Measurements from ENCODE around the gene PLEKHD1. TPM values are rescaled to one million over a fixed set of nuclear protein-coding genes. Genes with fewer than 3 reads are reported as not detected.

PLEKHD1 gene
- total RNA-seq, 1 experiment from 2014 or later = 1.2 TPM

DNA sequence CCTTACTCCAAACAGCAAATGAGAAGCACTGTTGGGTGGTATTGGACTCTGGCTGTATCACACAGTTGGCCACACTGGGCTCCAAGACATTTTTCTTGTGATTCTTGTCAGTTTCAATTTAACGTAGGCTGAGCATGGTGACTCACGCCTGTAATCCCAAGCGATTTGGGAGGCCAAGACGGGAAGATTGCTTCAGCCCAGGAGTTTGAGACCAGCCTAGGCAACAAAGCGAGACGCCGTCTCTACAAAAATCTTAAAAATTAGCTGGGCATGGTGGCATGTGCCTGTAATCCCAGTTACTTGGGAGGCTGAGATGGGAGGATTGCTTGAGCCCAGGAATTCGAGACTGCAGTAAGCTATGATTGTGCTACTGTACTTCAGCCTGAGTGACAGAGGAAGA lies 35.3 kb upstream of the PLEKHD1 start:
- no TSS peak for BruUV-seq (replicated peaks)
- ChIA-PET RAD21 (ENCODE audit: low non-redundant PET in 1 of 2, low total read pairs in 2 of 2, uncharacterized antibody in 2 of 2, unreplicated experiment in 2 of 2) (no interaction called here), POLR2A (no interaction called here)

DNA sequence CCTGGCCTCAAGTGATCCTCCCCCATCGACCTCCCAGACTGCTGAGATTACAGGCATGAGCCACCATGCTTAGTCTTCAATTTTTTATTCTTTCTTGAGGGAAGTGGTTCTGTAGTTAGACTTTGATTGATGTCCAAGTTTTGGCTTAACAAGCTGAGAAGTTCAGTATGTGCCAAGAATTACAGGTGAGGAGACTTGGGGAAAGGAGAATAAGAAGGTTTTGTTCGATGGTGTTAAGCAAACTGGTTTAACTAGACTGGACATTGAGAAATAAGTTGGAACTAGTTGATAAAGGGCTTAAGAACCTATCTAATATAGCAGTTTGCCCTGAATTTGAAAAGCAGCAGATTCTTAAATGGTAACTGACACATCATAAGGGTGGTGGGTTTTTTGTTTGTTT lies 32.6 kb upstream of the PLEKHD1 start:
- ChIA-PET CTCF (no interaction called here), POLR2A (no interaction called here), RAD21 (ENCODE audit: low non-redundant PET in 1 of 2, low total read pairs in 2 of 2, uncharacterized antibody in 2 of 2, unreplicated experiment in 2 of 2) (no interaction called here)
- no peaks in the 10 kb centered on the region for H3K9me2 ChIP-seq (ENCODE audit: insufficient read depth)
- no TSS peak for BruUV-seq (replicated peaks)
- no peaks in the 10 kb centered on the region for H4K20me1 ChIP-seq (ENCODE audit: insufficient read depth)
- intact Hi-C loops (cut with micrococcal nuclease) = no loop called here
- H3K9me3 ChIP-seq (ENCODE audit: control insufficient read depth in 1 of 2, insufficient read depth in 1 of 2, low read depth in 1 of 2, low read length in 2 of 2) = no peaks in the 10 kb centered on the region
- no peak overlapping the region for H3K27ac ChIP-seq (ENCODE audit: low read depth, low read length)
- H3K4me2 ChIP-seq (ENCODE audit: low read length) = no peak overlapping the region
- no peaks in the 10 kb centered on the region for H3K27me3 ChIP-seq (ENCODE audit: insufficient read depth, low read length)
- ATAC-seq (no peak), DNase-seq (ENCODE audit: low read depth, low spot score) (no peak)
- H3K36me3 ChIP-seq (ENCODE audit: control insufficient read depth in 1 of 2, insufficient read depth in 2 of 2, low read length in 2 of 2) = peaks cover 4 to 7% of the 10 kb centered on the region in 2 experiments; a peak in 2 of 4 replicates
- no peak overlapping the region for H3K4me3 ChIP-seq (replicated peaks in 1 of 2; ENCODE audit: low read depth in 1 of 2, low read length in 2 of 2)
- no peaks in the 10 kb centered on the region for H3K4me1 ChIP-seq (ENCODE audit: control insufficient read depth in 1 of 2, insufficient read depth in 2 of 2, low read length in 2 of 2)
- H3K79me2 ChIP-seq (ENCODE audit: insufficient read depth, low read length) = no peaks in the 10 kb centered on the region
- no peak overlapping the region for H2AFZ ChIP-seq (ENCODE audit: low read depth, low read length, poor library complexity, severe bottlenecking)
- H3K9ac ChIP-seq (ENCODE audit: low read length) = no peak overlapping the region
- TF ChIP-seq SP1 (IDR thresholded peaks at IDR 0.05; ENCODE audit: low read depth) = no peak
- TF ChIP-seq, protein P1, sequence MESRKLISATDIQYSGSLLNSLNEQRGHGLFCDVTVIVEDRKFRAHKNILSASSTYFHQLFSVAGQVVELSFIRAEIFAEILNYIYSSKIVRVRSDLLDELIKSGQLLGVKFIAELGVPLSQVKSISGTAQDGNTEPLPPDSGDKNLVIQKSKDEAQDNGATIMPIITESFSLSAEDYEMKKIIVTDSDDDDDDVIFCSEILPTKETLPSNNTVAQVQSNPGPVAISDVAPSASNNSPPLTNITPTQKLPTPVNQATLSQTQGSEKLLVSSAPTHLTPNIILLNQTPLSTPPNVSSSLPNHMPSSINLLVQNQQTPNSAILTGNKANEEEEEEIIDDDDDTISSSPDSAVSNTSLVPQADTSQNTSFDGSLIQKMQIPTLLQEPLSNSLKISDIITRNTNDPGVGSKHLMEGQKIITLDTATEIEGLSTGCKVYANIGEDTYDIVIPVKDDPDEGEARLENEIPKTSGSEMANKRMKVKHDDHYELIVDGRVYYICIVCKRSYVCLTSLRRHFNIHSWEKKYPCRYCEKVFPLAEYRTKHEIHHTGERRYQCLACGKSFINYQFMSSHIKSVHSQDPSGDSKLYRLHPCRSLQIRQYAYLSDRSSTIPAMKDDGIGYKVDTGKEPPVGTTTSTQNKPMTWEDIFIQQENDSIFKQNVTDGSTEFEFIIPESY (IDR thresholded peaks at IDR 0.05; ENCODE audit: extremely low read depth, insufficient replicate concordance, low read length) = no peak
- TF ChIP-seq ZFX (IDR thresholded peaks at IDR 0.05) = no peak
- TF ChIP-seq, protein P2, sequence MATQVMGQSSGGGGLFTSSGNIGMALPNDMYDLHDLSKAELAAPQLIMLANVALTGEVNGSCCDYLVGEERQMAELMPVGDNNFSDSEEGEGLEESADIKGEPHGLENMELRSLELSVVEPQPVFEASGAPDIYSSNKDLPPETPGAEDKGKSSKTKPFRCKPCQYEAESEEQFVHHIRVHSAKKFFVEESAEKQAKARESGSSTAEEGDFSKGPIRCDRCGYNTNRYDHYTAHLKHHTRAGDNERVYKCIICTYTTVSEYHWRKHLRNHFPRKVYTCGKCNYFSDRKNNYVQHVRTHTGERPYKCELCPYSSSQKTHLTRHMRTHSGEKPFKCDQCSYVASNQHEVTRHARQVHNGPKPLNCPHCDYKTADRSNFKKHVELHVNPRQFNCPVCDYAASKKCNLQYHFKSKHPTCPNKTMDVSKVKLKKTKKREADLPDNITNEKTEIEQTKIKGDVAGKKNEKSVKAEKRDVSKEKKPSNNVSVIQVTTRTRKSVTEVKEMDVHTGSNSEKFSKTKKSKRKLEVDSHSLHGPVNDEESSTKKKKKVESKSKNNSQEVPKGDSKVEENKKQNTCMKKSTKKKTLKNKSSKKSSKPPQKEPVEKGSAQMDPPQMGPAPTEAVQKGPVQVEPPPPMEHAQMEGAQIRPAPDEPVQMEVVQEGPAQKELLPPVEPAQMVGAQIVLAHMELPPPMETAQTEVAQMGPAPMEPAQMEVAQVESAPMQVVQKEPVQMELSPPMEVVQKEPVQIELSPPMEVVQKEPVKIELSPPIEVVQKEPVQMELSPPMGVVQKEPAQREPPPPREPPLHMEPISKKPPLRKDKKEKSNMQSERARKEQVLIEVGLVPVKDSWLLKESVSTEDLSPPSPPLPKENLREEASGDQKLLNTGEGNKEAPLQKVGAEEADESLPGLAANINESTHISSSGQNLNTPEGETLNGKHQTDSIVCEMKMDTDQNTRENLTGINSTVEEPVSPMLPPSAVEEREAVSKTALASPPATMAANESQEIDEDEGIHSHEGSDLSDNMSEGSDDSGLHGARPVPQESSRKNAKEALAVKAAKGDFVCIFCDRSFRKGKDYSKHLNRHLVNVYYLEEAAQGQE (IDR thresholded peaks at IDR 0.05; ENCODE audit: low read depth) = no peak
- TF ChIP-seq CEBPB (IDR thresholded peaks at IDR 0.05; ENCODE audit: low read depth) = no peak
- TF ChIP-seq SIN3A (IDR thresholded peaks at IDR 0.05; ENCODE audit: low read depth) = no peak
- no peak for TF ChIP-seq CBX3 (IDR thresholded peaks at IDR 0.05; ENCODE audit: low read depth)
- TF ChIP-seq EZH2 (IDR thresholded peaks at IDR 0.05) = no peak
- no peak for TF ChIP-seq EGR1 (IDR thresholded peaks at IDR 0.05; ENCODE audit: low read depth)
- TF ChIP-seq JUND (IDR thresholded peaks at IDR 0.05) = no peak
- TF ChIP-seq, protein P3, sequence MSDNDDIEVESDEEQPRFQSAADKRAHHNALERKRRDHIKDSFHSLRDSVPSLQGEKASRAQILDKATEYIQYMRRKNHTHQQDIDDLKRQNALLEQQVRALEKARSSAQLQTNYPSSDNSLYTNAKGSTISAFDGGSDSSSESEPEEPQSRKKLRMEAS (IDR thresholded peaks at IDR 0.05) = no peak
- TF ChIP-seq, protein P4, sequence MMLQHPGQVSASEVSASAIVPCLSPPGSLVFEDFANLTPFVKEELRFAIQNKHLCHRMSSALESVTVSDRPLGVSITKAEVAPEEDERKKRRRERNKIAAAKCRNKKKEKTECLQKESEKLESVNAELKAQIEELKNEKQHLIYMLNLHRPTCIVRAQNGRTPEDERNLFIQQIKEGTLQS (IDR thresholded peaks at IDR 0.05) = no peak

More for the DNA sequence above, 35.3 kb upstream of the PLEKHD1 start:
- peaks cover 8% of the 10 kb centered on the region for H3K79me2 ChIP-seq (ENCODE audit: insufficient read depth, low read length)
- no peak overlapping the region for H2AFZ ChIP-seq (ENCODE audit: low read depth, low read length, poor library complexity, severe bottlenecking)
- no peak overlapping the region for H3K9ac ChIP-seq (ENCODE audit: low read length)
- intact Hi-C loops (cut with micrococcal nuclease) = no loop called here
- peaks cover 2 to 5% of the 10 kb centered on the region in 2 experiments; a peak in 1 of 4 replicates for H3K36me3 ChIP-seq (ENCODE audit: control insufficient read depth in 1 of 2, insufficient read depth in 2 of 2, low read length in 2 of 2)
- no peaks in the 10 kb centered on the region for H3K9me3 ChIP-seq (ENCODE audit: control insufficient read depth in 1 of 2, insufficient read depth in 1 of 2, low read depth in 1 of 2, low read length in 2 of 2)
- H3K4me1 ChIP-seq (ENCODE audit: control insufficient read depth in 1 of 2, insufficient read depth in 2 of 2, low read length in 2 of 2) = no peaks in the 10 kb centered on the region
- no peaks in the 10 kb centered on the region for H3K9me2 ChIP-seq (ENCODE audit: insufficient read depth)
- no peaks in the 10 kb centered on the region for H4K20me1 ChIP-seq (ENCODE audit: insufficient read depth)
- no peaks in the 10 kb centered on the region for H3K27me3 ChIP-seq (ENCODE audit: insufficient read depth, low read length)
- DNase-seq (ENCODE audit: low read depth, low spot score) (no peak), ATAC-seq (no peak)
- no peak for TF ChIP-seq ELF1 (IDR thresholded peaks at IDR 0.05; ENCODE audit: borderline replicate concordance, low read depth)
- TF ChIP-seq, protein P4 (IDR thresholded peaks at IDR 0.05) = no peak
- no peak for TF ChIP-seq CBX3 (IDR thresholded peaks at IDR 0.05; ENCODE audit: low read depth)
- no peak for TF ChIP-seq SIN3A (IDR thresholded peaks at IDR 0.05; ENCODE audit: low read depth)
- no peak for TF ChIP-seq CEBPB (IDR thresholded peaks at IDR 0.05; ENCODE audit: low read depth)
- H3K4me2 ChIP-seq (ENCODE audit: low read length) = no peak overlapping the region
- H3K4me3 ChIP-seq (replicated peaks in 1 of 2; ENCODE audit: low read depth in 1 of 2, low read length in 2 of 2) = no peak overlapping the region
- no peak overlapping the region for H3K27ac ChIP-seq (ENCODE audit: low read depth, low read length)
- CTCF ChIA-PET = interaction anchor here (2.3 kb wide), 1 partner anchor 10 kb away, joined by 7 read pairs; no protein-coding TSS in a partner anchor

All from HCT116 (cell line).